ENCODE measurements around the gene RALGPS1. TPM values are rescaled to one million over a fixed set of nuclear protein-coding genes. Genes with fewer than 3 reads are reported as not detected.

The RALGPS1 gene
- polyA plus RNA-seq, 3 donors = 0.60 to 4.6 (median 1.3) TPM

- intact Hi-C loops (cut with micrococcal nuclease) = no loop called here
- TF ChIP-seq CTCF (IDR thresholded peaks at IDR 0.05) = no peak
- H3K27me3 Mint-ChIP-seq (ENCODE audit: low read depth in 3 of 3) = peaks cover 6 to 13% (median 13%) of the 10 kb centered on the region in 3 donors
- no peak overlapping the region for H3K4me3 Mint-ChIP-seq
- H3K9me3 ChIP-seq (replicated peaks in 1 of 2; ENCODE audit: control insufficient read depth in 1 of 2, insufficient read depth in 1 of 2, low read length in 2 of 2) = no peaks in the 10 kb centered on the region
- H3K27ac Mint-ChIP-seq = no peak overlapping the region
- peaks cover 0 to 3% of the 10 kb centered on the region in 2 donors for H3K36me3 Mint-ChIP-seq
- WGBS (ENCODE audit: insufficient coverage) = 93% methylated on average over 5 of the region's 6 CpGs
- H2AFZ ChIP-seq (ENCODE audit: insufficient read depth, low read depth, low read length, poor library complexity, severe bottlenecking) = no peak overlapping the region
- no peak overlapping the region for H3K9ac ChIP-seq (ENCODE audit: insufficient read depth, low read length, poor library complexity, severe bottlenecking)
- H3K4me3 ChIP-seq (replicated peaks in 1 of 3; ENCODE audit: low read depth in 2 of 3, low read length in 3 of 3) = no peak overlapping the region
- H3K4me2 ChIP-seq (replicated peaks; ENCODE audit: extremely low read depth, low read length, poor library complexity, severe bottlenecking) = no peak overlapping the region
- no peaks in the 10 kb centered on the region for H3K79me2 ChIP-seq (ENCODE audit: insufficient read depth, low read length)
- no peak overlapping the region for H3K27ac ChIP-seq (ENCODE audit: low read depth in 1 of 2, low read length in 2 of 2)
- H3K9me3 Mint-ChIP-seq = peaks cover 0 to 1% (median 0%) of the 10 kb centered on the region in 7 donors
- no peaks in the 10 kb centered on the region for H3K36me3 ChIP-seq (replicated peaks in 1 of 2; ENCODE audit: control insufficient read depth in 1 of 2, insufficient read depth in 2 of 2, low read length in 2 of 2)
- no peaks in the 10 kb centered on the region for H3K27me3 ChIP-seq (ENCODE audit: control insufficient read depth in 2 of 2, insufficient read depth in 2 of 2, low read length in 2 of 2)
- no peak for DNase-seq
- no peaks in the 10 kb centered on the region for H4K20me1 ChIP-seq (ENCODE audit: insufficient read depth, low read length)
- H3K4me1 ChIP-seq (ENCODE audit: control insufficient read depth in 1 of 2, insufficient read depth in 2 of 2, low read length in 2 of 2) = no peaks in the 10 kb centered on the region
- no peaks in the 10 kb centered on the region for H3K4me1 Mint-ChIP-seq
Observed at GRCh38 chr9:127201071-127201541, 286.5 kb downstream of the RALGPS1 start.

GRCh38 chr9:127201731-127202130 lies 287.1 kb downstream of the RALGPS1 start:
- H4K20me1 ChIP-seq (ENCODE audit: insufficient read depth, low read length) = no peaks in the 10 kb centered on the region
- no peak for TF ChIP-seq CTCF (IDR thresholded peaks at IDR 0.05)
- no peaks in the 10 kb centered on the region for H3K4me1 ChIP-seq (ENCODE audit: control insufficient read depth in 1 of 2, insufficient read depth in 2 of 2, low read length in 2 of 2)
- 94% methylated on average over 6 of the region's 11 CpGs for WGBS (ENCODE audit: insufficient coverage)
- H3K4me1 Mint-ChIP-seq = no peaks in the 10 kb centered on the region
- no peak for DNase-seq
- no peaks in the 10 kb centered on the region for H3K27me3 ChIP-seq (ENCODE audit: control insufficient read depth in 2 of 2, insufficient read depth in 2 of 2, low read length in 2 of 2)
- H3K27ac Mint-ChIP-seq = peak overlapping the region in 1 of 7 donors; percentile 46
- no peaks in the 10 kb centered on the region for H3K79me2 ChIP-seq (ENCODE audit: insufficient read depth, low read length)
- no peak overlapping the region for H2AFZ ChIP-seq (ENCODE audit: insufficient read depth, low read depth, low read length, poor library complexity, severe bottlenecking)
- peaks cover 0 to 2% (median 0%) of the 10 kb centered on the region in 7 donors for H3K9me3 Mint-ChIP-seq
- H3K9me3 ChIP-seq (replicated peaks in 1 of 2; ENCODE audit: control insufficient read depth in 1 of 2, insufficient read depth in 1 of 2, low read length in 2 of 2) = no peaks in the 10 kb centered on the region
- no peak overlapping the region for H3K4me3 Mint-ChIP-seq
- H3K36me3 ChIP-seq (replicated peaks in 1 of 2; ENCODE audit: control insufficient read depth in 1 of 2, insufficient read depth in 2 of 2, low read length in 2 of 2) = no peaks in the 10 kb centered on the region
- intact Hi-C loops (cut with micrococcal nuclease) = no loop called here
- H3K9ac ChIP-seq (ENCODE audit: insufficient read depth, low read length, poor library complexity, severe bottlenecking) = no peak overlapping the region
- no peak overlapping the region for H3K27ac ChIP-seq (ENCODE audit: low read depth in 1 of 2, low read length in 2 of 2)
- peaks cover 0 to 3% of the 10 kb centered on the region in 2 donors for H3K36me3 Mint-ChIP-seq
- H3K4me3 ChIP-seq (replicated peaks in 1 of 3; ENCODE audit: low read depth in 2 of 3, low read length in 3 of 3) = no peak overlapping the region
- H3K4me2 ChIP-seq (replicated peaks; ENCODE audit: extremely low read depth, low read length, poor library complexity, severe bottlenecking) = no peak overlapping the region
- H3K27me3 Mint-ChIP-seq (ENCODE audit: low read depth in 3 of 3) = peaks cover 6 to 13% (median 13%) of the 10 kb centered on the region in 3 donors

Measured in CD14-positive monocyte (primary cell).